GM19452 (cell line): ENCODE measurements around the gene CNBP.
A peak's percentile ranks its signal among the peaks of the same experiment; 100 is the strongest.
"Not testable (repeated sequence)": the region's sequence is repeated elsewhere in the genome, so short reads cannot be mapped to it uniquely, and the experiment has no call there.

Experiments used
- ATAC-seq: cut with Tn5 transposase; IDR thresholded peaks from one replicate; pipeline ENCODE4 v1.9.1; 2021; ENCODE audit not compliant: unreplicated experiment

Gene CNBP

DNA sequence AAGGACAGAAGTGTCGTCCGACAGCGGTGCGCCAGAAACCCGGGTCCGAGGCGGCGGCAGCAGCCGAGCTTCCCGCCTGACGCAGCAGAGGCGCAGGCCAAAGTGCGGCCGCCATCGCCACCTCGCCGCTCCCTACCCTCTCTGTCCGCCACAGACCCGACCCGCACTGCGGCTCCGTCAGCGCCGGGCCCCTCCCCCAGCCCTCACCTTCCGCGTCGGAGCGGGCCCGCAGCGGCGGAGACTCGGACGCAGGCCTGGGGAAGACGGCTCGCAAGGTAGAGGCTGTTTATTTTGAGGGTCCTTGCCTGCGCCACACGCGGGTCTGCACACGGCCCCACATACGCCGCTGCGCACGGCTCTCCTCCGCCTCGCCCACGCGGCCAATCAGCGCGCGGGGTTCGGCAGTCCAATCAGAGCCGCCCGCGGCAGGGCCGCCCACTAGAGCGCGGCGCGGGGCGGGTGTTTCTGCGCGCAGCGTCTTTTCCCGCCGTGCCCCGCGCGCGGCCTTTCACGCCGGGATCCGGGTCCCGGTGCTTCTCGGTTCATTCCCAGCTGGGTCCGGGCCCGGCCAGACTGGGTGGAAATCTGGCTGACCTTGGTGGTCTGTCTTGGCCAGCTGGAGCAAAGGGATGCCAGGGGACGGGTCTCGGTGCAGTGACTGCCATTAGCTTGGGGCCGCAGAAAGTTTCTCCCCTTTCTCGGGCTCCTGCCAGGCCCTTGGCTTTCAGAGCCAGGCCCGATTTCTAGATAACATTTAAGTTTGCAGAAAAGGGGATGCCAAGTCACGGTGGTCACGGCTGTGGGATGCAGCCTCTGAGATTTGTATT is at the start of gene CNBP:
Gene CNBP (minus strand): TSS at position 328 of the 827 bp plus-strand sequence. CDS start 12,139 bp downstream, outside the sequence.
- peak; percentile 90 for ATAC-seq

DNA sequence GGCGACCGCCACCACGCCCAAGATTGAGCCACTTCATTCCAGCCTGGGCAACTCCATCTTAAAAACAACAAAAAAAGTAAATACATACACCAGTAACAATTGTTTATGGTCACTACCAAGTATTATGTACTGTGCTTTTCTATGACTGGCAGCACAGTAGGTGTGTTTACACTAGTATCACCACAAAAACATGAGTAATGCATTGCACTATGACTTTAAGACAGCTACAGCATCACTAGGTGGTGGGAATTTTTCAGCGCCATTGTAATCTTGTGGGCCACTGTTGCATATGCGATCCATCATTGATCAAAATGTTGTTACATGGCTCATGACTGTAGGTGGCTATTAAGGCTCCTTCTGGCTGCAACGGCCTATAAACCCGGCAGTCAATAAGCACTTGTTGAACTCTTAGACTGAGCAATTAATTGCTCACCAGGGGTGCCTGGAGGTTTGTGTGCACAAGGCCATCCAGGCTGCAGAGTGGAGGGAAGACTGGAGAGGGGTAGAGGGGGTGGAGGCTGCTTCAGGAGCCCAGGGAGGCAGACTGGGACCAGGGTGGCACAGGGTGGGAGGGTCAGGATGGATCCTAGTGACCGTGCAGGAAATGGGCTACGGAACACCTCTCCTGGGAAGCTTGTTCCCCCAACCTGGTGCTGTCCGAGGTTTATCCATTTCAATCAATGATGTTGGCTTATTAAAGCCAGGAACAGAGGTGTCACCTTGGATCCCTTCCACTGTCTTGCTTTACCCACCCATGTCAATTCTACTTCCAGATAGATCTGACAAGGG is 47.8 kb upstream of the CNBP start:
- no peak for ATAC-seq

DNA sequence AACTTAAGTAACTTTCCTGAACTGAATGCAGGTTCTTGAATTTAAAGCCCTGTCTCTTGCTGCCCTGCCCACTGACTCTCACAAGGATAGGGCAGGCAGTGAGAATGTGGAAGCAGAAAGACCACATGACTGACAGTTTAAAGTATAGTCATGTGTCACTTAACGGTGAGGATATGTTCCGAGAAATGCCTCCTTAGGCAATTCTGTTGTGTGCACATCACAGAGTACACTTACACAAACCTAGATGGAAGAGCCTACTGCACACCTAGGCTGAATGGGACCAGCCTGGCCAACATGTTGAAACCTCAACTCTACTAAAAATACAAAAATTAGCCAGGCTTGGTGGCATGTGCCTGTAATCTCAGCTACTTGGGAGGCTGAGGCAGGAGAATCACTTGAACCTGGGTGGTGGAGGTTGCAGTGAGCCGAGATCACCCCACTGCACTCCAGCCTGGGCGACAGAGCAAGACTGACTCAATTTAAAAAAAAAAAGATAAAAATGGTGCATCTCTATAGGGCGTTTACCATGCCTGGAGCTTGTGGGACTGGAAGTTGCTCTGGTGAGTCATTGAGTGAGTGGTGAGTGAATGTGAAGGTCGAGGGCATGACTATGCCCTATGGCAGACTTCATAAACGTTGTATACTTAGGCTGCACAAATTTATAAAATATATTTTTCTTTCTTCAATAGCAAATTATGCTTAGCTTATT is 46.8 kb upstream of the CNBP start:
- no peak for ATAC-seq

DNA sequence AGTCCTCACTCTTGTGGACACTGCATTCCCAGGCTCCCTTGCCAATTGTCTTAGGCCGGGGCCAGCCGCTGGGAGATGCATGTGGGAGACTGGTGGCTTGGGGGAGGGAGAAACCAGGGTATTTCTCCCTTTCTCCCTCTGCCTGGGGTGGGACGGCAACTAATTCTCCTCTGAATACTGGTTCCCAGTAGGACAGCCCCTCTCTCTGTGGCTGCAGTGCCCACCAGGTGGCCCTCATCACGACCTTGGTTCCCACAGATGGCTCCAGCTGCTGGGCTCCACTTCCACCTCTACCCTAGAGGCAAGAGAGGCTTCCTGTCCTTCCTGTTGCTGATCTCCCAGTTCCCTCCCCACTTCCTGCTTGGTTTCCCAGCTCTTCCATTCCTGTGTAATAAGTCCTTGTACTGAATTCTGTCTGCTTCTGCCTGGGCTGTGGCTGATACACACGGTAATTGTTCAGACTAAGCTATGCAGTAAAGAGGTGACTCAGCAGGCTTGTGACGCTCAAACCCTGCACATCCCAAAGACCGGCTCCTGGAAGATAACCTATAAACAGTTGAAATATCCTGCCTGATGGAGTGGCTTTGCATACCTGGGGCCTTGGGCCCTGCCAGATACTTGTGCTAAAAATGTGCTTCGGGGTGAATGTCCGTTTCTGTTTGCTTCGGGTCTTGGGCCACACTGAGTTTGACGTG is 45.3 kb upstream of the CNBP start:
- ATAC-seq: no peak

DNA sequence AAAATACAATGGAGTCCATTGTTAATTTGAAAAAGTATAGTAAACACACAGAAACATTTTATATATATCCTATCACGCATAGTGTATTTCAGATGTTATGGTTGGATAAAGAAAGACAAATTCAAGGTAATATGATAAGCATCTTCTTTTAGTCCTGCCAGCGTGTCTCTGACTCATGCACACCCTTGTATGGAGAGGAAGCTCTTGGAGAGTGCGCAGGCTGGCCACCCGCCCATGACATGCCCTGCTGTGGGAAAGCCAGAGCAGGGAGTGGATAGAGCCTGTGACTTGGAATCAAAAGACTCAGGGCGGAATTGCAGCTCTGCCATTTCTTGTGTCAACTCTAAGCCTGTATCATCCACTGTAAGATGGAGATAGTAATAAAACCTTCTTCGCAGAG is 42.7 kb upstream of the CNBP start:
- no peak for ATAC-seq

DNA sequence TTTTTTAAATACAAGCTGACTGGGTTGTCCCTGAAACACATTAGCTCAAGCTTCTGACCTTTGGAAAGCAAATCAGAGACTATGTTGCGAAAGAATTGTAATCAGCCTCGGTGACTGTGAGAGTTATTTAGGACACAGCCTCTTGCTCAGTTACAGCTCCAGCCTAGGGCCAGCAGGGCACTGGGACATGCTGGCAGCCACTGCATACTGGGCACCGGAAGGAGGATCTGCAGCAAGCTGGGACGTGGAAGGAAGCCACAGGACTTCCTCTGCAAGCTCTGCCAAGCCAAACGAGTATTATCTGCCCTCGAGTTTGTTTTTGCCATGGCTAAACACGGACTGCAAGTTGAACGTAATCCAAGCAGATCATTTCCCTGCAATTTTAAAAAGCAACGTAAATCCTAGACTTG is 41.3 kb upstream of the CNBP start:
- ATAC-seq: no peak

DNA sequence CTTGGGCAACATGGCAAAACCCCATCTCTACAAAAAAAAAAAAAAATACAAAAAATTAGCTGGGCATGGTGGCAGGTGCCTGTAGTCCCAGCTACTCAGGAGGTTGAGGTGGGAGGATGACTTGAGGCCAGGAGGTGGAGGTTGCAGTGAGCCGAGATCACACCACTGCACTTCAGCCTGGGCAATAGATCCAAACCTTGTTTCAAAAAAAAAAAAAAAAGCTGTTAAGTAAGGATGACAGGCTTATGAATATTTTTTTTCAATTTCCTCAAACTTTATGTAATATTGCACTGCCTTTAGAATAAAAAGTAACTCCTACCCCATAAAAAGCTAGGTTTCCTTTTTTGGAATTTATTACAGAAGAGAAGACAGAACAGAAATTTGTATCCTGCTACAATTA is 40.7 kb upstream of the CNBP start:
- ATAC-seq: not testable (repeated sequence)

DNA sequence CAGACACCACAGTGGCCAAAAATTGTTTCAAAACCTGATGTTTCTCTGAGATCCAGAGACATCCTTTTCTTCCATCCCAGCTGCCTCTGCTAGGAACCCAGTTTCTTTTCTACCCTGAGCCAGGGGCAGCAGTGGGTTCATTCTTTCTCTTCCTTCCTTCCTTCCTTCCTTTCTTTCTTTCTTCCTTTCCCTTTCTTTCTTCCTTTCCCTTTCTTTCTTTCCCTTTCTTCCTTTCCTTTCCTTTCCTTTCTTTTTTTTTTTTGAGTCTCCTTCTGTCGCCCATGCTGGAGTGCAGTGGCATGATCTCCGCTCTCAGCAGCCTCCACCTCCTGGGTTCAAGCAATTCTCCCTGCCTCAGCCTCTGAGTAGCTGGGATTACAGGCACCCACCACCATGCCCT is 35.0 kb upstream of the CNBP start:
- ATAC-seq: no peak

DNA sequence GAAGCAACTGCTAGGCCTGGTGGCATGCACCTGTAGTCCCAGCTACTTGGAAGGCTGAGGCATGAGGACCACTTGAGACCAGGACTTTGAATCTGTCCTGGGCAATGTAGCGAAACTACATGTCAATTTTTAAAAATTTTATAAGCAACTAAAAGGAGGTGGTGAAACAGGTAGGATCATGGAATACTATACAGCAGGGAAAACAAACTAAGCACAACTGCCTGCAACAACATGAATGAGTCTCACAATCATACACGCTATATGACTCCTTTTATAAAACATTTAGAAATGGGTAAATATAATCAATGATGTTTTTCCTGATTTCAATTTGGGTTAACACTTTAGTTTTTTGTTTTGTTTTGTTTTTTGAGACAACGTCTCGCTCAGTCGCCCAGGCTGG is 29.5 kb upstream of the CNBP start:
- no peak for ATAC-seq

DNA sequence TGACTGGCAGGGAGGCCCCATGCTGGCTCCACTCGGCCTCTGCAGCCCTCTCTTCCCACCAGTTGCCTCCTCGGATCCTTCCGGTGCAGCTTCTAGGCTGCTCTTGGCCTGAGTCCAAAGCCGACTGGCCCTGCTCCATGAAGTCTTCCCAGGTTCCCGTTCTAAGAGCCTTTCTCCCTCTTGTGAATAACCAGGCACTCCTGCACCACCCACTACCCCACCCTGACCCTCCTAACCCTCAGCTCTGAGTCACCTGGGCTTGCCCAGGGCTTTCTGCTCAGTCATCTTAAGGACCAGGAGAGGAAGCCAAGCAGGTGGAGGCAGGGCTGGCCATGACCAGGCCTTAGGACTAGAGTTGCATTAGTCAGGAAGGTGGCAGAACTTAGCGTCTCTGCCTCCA is 28.1 kb upstream of the CNBP start:
- no peak for ATAC-seq

DNA sequence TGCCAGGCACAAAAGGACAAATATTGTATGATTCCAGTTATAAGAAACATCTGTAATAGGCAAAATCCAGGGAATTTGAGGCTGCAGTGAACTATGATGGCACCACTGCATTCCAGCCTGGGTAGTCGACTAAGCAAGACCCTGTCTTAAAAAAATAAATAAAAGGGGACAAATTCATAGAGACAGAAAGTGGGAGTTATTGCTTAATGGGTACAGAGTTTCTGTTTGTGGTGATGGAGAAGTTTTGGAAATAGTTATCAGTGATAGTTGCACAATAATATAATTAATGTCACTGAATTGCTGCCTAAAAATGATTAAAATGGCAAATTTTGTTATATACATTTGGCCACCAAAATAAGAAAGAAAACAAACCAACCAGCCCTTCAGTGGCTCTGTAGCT is 27.6 kb upstream of the CNBP start:
- no peak for ATAC-seq

DNA sequence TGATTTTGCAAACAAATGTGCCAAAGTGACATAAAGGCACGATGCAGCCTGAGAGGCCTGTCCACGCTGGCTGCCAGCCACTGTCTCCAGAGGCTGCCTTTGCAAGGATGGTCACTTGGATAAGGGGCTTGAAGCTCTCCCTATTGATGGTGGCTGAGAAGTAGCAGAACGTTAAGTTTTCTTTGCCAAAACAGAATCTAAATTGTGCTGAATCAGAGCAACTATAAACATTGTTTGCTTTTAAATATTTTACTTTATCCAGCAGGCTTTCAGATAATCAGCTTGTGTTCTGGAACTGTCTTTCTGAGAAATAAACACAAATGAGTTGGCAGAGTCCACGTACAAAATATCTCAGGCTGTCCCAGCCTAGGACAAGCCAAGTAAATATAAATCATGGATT is 23.8 kb upstream of the CNBP start:
- no peak for ATAC-seq

DNA sequence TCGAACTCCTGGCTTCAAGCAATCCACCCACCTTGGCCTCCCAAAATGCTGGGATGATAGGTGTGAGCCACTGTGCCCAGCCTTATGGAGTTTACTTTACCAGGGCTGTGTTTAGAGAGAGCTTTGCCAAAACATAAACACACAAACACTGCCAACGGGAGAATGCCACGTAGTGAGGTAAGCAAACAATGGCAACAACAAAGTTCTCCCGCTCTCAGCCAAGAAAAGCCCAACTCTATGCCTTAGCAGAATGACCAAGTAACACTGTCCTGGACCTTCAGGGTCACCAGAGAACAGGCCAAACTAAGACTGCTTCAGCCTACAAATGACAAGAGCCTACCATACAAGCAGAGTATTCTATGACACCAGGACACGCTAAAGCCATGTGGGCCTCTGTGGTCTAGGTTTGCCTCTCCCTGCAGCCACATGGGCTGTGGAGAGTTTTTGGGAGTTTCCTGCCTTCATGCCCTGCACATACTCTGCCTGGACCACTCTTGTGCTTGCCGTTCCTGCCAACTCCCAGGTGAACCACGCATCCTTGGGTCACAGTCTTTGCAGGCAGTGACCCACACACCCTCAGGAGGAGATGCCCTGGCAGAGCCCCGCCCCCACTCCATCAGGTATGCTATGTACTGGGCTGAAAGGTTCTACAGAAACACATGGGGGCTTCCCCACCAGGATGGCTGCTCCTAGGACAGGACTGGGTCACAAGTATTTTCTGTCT is 21.6 kb upstream of the CNBP start:
- no peak for ATAC-seq

DNA sequence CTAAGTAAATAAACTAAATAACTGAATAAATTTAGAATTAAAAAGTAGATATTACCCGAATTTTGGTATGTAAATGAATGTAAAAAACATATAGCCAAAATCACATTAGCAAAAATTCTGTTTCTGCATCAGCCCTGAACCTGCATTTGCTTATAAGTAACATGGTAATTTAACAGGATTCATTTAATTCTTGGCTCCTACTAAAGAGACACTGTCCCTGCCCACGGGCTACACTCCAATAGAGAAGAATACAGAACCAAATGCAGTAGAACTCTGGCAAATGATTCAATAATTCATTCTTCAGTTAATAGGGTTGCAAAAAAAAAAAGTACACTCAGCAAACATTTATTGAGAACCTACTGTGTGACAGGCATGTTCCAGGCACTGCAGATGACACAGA is 20.8 kb upstream of the CNBP start:
- ATAC-seq: no peak

DNA sequence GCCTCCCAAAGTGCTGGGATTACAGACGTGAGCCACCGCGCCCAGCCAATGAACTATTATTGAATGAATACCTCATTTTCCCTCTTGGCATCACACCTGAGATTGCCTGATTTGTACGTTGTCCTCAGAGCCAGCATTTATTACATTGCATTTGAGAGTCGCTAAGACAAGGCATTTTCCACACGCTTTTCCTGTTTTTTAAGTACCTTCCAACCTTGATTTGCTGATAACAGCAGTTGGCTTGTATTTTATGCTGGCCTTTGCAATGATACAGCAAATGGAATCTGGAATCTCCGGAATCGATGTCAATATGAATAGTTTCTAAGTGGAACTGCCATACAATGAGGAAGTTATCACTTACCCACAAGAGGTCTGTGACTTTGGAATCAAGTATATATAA is 15.7 kb upstream of the CNBP start:
- no peak for ATAC-seq

DNA sequence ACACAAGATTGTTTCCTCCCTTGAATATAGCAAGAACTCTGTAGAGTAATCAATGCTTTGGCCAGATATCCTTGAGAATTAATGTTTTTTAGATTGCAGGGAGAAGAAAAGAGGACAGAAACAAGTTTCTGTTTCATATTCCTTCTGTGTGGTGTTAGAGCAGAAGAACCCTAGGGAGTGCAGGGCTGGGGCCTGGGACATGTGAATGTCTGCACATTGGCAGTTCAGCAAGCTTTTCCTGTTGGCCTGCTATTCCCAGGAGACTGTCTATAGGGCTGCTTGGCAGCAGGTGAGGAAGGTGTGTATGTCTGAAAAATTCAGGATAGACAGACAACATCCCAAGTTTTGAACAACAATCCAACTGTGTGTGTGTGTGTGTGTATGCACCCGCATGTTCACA is 13.6 kb upstream of the CNBP start:
- no peak for ATAC-seq

DNA sequence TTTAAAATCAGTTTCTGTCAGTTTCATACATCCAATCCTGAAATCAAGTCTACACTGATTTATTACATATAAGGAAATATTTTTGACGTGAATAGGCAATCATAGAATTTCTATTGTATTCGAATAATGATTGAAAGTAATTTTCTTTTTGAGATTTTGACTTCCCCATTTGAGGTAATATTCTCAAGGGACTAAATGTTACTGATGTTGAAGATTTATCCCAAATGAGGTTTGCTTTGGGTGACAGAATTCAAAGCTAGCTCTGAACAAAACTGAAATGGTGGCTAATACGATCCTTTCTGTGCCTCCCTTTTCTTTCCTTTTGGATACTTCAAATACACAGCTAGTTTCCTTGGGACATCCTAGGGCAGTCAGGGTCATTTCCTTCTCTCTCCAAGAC is 12.9 kb upstream of the CNBP start:
- ATAC-seq: no peak

DNA sequence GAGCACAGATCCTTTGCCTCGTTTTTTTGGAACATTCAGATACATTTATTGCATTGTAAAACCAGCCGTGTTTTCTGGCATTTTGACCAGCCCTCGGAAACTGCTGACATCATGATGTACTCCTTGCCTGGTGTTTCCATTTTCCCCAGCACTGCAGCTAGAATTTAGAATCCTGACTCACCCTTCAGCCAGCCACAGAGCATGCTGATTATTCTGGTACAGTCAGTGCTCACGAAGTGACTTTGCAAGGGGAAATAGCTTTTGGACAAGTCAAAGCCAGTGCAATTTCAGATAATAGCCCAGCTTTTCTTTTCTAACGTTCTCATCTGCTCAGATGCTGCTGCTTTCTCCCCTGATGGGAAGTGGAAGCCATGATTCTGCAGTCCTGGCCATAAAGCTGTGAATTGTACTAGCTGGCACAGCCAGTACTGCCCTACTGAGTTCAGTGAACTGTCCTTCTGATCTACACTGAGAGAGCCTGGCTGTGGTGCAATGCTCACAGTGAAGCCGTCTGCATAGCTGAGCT is 12.1 kb upstream of the CNBP start:
- no peak for ATAC-seq

DNA sequence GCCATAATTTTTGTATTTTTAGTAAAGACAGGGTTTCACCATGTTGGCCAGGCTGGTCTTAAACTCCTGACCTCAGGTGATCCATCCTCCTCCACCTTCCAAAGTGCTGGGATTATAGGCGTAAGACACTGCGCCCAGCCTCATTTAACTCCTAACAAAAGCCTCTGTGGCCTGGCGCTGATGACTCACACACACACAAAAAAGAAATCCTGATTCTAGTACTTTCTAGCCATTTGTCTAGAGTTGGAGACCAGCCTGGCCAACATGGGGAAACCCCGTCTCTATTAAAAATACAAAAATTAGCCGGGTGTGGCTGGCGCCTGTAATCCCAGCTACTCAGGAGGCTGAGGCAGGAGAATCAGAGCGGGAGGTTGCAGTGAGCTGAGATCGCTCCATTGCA is 6.1 kb upstream of the CNBP start:
- ATAC-seq: not testable (repeated sequence)

DNA sequence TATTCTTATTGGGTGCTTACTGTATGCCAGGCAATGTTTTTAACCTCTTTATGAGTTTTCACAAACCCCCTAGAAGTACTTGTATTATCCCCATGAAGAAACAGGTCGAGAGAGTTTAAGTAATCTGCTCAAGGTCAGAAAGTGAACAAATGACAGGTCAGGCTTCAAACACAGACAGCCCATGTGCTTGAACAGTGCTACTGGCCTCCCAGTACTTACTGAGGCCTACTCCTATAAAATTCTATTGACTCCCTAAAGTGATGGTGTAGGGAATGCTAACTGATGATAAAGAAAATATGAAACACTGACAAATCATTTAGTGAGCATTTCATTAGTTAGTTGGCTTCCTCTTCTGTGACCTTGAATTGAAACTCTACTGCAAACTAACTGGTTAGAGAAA is 4.2 kb upstream of the CNBP start:
- no peak for ATAC-seq
